Fibroblast of mammary gland (primary cell): Measurements from ENCODE around the gene ARHGEF1.

Experiments
- DNase-seq: peaks from one replicate; pipeline ENCODE4 v3.0.0-alpha.2; 2010; ENCODE audit warnings: low read depth
- H3K4me3 ChIP-seq: 2 replicates; pipeline ENCODE4 v1.5.1; 2011; ENCODE audit warnings: low read depth, mild to moderate bottlenecking, low read length, moderate library complexity; ENCODE audit not compliant: control insufficient read depth
- CTCF ChIP-seq: conservative IDR thresholded peaks from 2 replicates; pipeline ENCODE4 v1.5.1; 2011; ENCODE audit warnings: low read depth, low read length, inconsistent platforms; ENCODE audit not compliant: control insufficient read depth, insufficient read depth

ARHGEF1 gene

GRCh38 chr19:41876847-41877832 lies 5.8 kb upstream of the ARHGEF1 start, which contains the start of gene CD79A:
Gene CD79A (plus strand): TSS chr19:41877279. CDS start chr19:41877305, 26 bp downstream.
- DNase-seq: no peak
- no peak within 1 kb of the TSS for H3K4me3 ChIP-seq
- no peak for TF ChIP-seq CTCF

GRCh38 chr19:41877916-41878905 lies 4.8 kb upstream of the ARHGEF1 start:
- DNase-seq: no peak
- H3K4me3 ChIP-seq: no peak overlapping the region
- no peak for TF ChIP-seq CTCF

GRCh38 chr19:41879080-41879479 lies 3.9 kb upstream of the ARHGEF1 start:
- no peak overlapping the region for H3K4me3 ChIP-seq
- no peak for DNase-seq
- no peak for TF ChIP-seq CTCF

GRCh38 chr19:41879670-41880328 lies 3.2 kb upstream of the ARHGEF1 start:
- no peak overlapping the region for H3K4me3 ChIP-seq
- no peak for DNase-seq
- TF ChIP-seq CTCF: no peak

- no peak for DNase-seq
- H3K4me3 ChIP-seq: no peak overlapping the region
- no peak for TF ChIP-seq CTCF
Measured at GRCh38 chr19:41880329-41880708, 2.7 kb upstream of the ARHGEF1 start.

- H3K4me3 ChIP-seq: peak overlapping the region; percentile 93
- TF ChIP-seq CTCF: no peak
- no peak for DNase-seq
Measured at GRCh38 chr19:41883463-41883820, 458 bp downstream of the ARHGEF1 start.
